GM12865 (cell line): ENCODE results near the gene RAB11FIP3.
"Not testable (repeated sequence)": the region's sequence is repeated elsewhere in the genome, so short reads cannot be mapped to it uniquely, and the experiment has no call there.

Experiments used
- DNase-seq: peaks from one replicate; pipeline ENCODE4 v3.0.0; 2010; ENCODE audit warnings: low read depth
- H3K4me3 ChIP-seq: 2 replicates; pipeline ENCODE4 v1.5.1; 2011; ENCODE audit warnings: mild to moderate bottlenecking, low read depth, low read length, control low read depth
- TF ChIP-seq, protein P1 (sequence below): IDR thresholded peaks from 2 replicates; pipeline ENCODE4 v1.5.1; 2011; ENCODE audit warnings: low read length, control low read depth, low read depth, inconsistent platforms; ENCODE audit not compliant: insufficient read depth; ENCODE audit errors: missing control alignments

RAB11FIP3 gene, protein sequence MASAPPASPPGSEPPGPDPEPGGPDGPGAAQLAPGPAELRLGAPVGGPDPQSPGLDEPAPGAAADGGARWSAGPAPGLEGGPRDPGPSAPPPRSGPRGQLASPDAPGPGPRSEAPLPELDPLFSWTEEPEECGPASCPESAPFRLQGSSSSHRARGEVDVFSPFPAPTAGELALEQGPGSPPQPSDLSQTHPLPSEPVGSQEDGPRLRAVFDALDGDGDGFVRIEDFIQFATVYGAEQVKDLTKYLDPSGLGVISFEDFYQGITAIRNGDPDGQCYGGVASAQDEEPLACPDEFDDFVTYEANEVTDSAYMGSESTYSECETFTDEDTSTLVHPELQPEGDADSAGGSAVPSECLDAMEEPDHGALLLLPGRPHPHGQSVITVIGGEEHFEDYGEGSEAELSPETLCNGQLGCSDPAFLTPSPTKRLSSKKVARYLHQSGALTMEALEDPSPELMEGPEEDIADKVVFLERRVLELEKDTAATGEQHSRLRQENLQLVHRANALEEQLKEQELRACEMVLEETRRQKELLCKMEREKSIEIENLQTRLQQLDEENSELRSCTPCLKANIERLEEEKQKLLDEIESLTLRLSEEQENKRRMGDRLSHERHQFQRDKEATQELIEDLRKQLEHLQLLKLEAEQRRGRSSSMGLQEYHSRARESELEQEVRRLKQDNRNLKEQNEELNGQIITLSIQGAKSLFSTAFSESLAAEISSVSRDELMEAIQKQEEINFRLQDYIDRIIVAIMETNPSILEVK

DNA sequence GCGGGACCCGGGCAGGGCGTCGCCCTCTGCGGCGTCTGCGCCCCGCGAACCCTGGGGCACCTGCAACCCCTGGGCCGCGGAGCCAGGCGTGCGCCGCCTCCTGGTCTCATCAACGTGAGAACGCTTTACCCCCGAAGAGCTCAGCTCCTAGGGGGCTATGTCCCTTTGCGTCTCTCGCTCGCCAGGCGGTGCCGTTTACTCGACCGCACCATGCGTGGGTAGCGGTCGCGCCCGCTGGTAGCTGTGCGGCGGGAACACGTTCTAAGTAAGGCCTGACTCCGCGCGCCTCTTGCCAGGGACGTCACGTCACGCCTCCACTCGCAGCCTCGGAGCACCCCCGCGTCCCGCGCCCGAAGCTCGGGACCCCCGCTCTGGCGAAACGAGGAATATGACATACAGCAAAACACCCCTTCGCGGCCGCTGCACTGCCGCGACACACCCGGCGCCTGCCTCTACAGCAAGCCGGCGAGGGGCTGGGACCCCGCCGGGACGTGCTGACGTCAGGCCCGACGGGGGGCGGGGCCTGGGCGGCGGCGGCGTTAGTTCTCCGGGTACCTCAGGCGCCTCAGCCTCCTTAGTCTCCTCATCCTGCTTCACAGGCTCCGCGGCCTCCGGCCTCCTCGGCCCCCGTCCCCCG is at the start of gene RAB11FIP3:
TSS of gene RAB11FIP3 (plus strand) at position 568 of the 637 bp plus-strand sequence. CDS start 358 bp downstream, outside the sequence.
- H3K4me3 ChIP-seq = peak within 1 kb of the TSS; percentile 76
- TF ChIP-seq, protein P1, sequence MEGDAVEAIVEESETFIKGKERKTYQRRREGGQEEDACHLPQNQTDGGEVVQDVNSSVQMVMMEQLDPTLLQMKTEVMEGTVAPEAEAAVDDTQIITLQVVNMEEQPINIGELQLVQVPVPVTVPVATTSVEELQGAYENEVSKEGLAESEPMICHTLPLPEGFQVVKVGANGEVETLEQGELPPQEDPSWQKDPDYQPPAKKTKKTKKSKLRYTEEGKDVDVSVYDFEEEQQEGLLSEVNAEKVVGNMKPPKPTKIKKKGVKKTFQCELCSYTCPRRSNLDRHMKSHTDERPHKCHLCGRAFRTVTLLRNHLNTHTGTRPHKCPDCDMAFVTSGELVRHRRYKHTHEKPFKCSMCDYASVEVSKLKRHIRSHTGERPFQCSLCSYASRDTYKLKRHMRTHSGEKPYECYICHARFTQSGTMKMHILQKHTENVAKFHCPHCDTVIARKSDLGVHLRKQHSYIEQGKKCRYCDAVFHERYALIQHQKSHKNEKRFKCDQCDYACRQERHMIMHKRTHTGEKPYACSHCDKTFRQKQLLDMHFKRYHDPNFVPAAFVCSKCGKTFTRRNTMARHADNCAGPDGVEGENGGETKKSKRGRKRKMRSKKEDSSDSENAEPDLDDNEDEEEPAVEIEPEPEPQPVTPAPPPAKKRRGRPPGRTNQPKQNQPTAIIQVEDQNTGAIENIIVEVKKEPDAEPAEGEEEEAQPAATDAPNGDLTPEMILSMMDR = peak; percentile 31
- peak; percentile 93 for DNase-seq

DNA sequence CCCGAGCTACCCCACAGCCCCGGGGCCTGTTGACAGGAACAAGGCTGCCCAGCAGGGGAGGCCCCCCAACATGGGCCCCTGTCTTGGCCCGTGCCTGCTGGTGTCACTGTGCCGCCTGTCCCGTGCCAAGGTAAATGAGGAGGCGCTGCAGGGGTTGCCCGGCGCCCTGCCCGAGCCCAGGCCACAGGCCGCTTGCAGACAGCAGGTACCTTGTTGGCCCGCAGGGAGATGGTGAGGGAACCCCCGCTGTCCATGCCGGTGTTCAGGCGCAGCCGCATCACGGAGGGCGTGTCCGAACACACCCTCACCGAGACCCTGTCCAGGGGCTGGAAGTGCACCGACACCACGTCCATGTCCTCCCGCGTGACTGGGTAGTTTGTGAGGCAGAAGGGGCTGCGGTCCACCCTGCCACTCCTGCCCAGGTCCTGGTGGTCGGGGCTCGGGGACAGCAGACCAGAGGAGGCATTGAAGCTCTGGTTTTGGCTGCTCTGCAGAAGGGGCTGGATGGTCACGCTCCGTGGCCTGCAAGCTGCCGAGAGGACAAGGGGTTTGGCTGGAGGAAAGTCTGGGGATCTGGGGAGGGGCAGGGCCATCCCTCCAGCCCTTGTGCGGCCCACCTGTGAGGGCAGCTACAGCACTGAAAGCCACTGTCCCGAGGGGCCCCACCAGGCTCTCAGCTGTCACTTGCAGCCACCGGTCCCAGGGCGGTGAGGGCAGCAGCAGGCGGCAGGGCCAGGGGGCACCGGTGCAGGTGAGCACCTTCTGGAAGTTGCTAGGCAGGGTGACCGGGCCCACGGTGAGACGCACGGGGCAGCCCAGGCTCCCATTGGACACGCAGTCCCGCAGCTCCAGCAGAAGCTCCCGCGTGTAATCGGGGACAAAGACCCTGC is 49.3 kb upstream of the RAB11FIP3 start:
- DNase-seq = no peak
- no peak overlapping the region for H3K4me3 ChIP-seq
- TF ChIP-seq, protein P1 = no peak

DNA sequence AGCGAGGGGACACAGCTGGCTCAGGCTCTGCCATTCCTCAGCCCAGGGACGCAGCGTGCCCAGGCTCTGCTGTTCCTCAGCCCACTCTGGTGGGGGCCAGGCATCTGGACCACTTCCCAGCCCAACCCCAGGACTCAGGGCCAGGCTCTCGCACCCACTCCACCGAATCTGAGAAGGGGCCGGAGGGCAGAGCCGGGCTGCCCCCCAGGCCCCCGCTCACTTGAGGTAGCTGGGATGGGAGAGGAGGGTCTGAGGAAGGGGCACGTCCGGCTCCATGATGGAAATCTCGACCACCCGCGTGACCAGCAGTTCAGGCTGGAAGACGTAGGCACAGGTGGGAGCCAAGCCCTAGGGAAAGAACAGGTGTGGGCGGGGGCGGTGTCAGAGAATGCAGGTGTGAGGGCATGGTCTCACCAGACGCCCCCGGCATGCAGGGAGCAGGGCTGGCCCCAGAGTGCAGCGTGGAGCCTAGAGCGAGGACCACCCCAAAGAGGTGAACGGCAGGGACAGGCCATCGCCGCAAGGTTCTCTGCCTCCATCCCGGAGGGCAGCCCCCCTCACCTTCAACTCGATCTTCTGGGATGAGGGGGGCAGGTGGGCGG is 48.5 kb upstream of the RAB11FIP3 start:
- no peak overlapping the region for H3K4me3 ChIP-seq
- no peak for DNase-seq
- TF ChIP-seq, protein P1 = no peak

DNA sequence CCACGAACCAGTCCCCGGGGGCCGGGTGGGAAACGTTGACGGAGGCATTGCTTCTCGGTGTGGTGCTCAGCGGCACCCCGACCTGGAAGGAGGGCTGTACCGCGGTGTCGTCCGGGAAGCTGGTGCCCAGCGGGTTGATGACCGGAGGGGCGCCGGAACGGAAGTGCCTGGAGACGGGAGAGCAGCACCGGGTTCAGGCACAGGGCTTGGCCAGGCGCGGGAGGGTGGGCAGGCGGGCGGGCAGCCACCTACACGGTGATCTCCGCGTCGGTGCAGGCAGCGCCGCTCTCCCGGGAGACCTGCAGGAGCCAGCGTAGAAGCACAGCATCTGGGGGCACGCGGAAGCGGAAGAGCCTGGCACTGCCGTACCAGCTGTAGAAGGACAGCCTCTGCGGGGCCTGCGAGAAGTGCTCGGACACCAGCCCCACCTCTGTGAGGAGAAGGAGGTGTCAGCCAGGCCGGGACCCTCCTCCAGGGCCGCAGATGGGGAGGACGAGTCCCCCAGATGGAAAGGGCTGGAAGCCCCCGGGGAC is 48.0 kb upstream of the RAB11FIP3 start:
- no peak overlapping the region for H3K4me3 ChIP-seq
- no peak for DNase-seq
- TF ChIP-seq, protein P1 = no peak

DNA sequence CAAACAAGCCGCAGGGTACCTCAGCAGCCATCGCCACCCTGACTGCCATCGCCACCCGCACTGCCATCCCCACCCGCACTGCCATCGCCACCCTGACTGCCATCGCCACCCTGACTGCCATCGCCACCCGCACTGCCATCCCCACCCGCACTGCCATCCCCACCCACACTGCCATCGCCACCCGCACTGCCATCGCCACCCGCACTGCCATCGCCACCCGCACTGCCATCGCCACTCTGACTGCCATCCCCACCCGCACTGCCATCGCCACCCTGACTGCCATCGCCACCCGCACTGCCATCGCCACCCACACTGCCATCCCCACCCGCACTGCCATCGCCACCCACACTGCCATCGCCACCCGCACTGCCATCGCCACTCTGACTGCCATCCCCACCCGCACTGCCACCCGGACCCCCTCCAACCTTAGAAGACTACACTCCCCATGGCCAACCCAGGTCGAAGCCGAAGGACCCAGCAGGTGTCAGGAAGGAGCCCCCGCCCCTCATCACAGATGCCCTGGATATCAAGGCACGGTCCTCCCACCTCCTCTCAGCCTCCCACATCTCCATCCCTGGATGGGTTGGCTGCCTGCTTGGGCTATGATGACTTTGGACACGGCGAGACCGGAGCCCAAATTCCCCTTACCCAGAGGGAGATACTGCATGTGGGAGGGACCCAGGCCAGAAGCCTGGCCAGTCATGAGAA is 47.2 kb upstream of the RAB11FIP3 start:
- not testable (repeated sequence) for H3K4me3 ChIP-seq, DNase-seq

DNA sequence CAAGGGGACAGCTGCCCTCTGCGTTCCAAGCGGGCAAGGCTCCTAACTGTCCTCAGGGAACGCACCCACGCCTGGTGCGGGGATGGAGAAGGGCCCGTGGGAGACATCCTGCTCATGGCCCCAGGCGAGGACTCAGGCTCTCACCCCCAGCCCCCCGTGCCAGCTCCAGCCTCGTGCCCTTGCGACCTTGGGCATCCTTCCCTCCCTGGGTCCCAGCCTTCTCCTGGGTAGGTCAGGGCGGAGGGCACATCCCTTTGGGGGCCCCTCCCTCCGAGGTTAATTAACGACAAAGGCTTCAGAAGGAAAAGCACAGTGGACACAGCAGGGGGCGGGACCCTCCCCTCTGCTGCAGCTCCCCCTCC is 46.6 kb upstream of the RAB11FIP3 start:
- TF ChIP-seq, protein P1 = no peak
- no peak for DNase-seq
- no peak overlapping the region for H3K4me3 ChIP-seq
